Vagina (tissue), 2 donors: ENCODE measurements around the gene TBC1D16.

Source experiments
- POLR2A ChIP-seq, 2 donors: fragments of 450-650 bp; IDR thresholded peaks; one replicate each; pipeline ENCODE4 v1.6.1; 2017; ENCODE audit warnings: antibody characterized with exemption in 2 of 2, mild to moderate bottlenecking in 2 of 2, moderate library complexity in 2 of 2
- TF ChIP-seq, protein P1 (sequence below), 3 experiments: fragments of 450-650 bp in 2 of 3; fragments of 200-600 bp in 1 of 3; sonication (generic) in 1 of 3; IDR thresholded peaks; one replicate each; pipeline ENCODE4 v1.5.1; 2017 to 2019; ENCODE audit warnings: antibody characterized with exemption in 3 of 3, mild to moderate bottlenecking in 2 of 3, moderate library complexity in 2 of 3

DNA sequence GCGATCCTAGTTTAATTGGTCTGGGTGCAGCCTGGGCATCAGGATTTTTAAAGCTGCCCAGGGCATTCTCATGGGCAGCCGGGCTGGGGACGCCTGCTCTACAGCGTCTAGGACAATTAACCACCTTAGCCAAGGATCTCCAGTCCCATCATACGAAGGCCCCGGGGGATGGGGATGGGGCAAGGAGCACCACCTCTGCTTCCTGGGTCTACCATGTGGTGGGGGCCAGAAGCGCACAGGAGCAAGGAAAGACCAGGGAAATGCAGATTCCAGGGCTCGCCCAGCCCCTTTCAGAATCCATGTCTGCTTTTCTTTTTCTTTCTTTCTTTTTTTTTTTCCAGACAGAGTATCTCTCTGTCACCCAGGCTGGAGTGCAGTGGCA lies 29.3 kb downstream of the TBC1D16 start:
- TF ChIP-seq, protein P1, sequence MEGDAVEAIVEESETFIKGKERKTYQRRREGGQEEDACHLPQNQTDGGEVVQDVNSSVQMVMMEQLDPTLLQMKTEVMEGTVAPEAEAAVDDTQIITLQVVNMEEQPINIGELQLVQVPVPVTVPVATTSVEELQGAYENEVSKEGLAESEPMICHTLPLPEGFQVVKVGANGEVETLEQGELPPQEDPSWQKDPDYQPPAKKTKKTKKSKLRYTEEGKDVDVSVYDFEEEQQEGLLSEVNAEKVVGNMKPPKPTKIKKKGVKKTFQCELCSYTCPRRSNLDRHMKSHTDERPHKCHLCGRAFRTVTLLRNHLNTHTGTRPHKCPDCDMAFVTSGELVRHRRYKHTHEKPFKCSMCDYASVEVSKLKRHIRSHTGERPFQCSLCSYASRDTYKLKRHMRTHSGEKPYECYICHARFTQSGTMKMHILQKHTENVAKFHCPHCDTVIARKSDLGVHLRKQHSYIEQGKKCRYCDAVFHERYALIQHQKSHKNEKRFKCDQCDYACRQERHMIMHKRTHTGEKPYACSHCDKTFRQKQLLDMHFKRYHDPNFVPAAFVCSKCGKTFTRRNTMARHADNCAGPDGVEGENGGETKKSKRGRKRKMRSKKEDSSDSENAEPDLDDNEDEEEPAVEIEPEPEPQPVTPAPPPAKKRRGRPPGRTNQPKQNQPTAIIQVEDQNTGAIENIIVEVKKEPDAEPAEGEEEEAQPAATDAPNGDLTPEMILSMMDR (IDR thresholded peaks at IDR 0.05): no peak
- no peak for TF ChIP-seq POLR2A (IDR thresholded peaks at IDR 0.05)
